ENCODE results near the gene ELMO3. TPM values are rescaled to one million over a fixed set of nuclear protein-coding genes. Genes with fewer than 3 reads are reported as not detected.
A peak's percentile ranks its signal among the peaks of the same experiment; 100 is the strongest.

Gene ELMO3
- total and polyA plus RNA-seq, 2 donors from 2014 or later = 24.2 to 33.1 TPM

GRCh38 chr16:67157106-67157748, 41.7 kb upstream of the ELMO3 start:
- H3K27me3 ChIP-seq (ENCODE audit: control insufficient read depth, insufficient read depth, low read length) = peaks cover 47% of the 10 kb centered on the region
- no peak overlapping the region for H3K27ac ChIP-seq (ENCODE audit: low read depth in 2 of 2, low read length in 2 of 2)
- no peaks in the 10 kb centered on the region for H3K9me3 ChIP-seq (ENCODE audit: control insufficient read depth in 2 of 3, insufficient read depth in 1 of 3, low read length in 3 of 3)
- intact Hi-C loops (cut with DNase I) = no loop called here
- no peak overlapping the region for H3K4me3 ChIP-seq (ENCODE audit: low read length in 3 of 3)
- TF ChIP-seq, protein P1, sequence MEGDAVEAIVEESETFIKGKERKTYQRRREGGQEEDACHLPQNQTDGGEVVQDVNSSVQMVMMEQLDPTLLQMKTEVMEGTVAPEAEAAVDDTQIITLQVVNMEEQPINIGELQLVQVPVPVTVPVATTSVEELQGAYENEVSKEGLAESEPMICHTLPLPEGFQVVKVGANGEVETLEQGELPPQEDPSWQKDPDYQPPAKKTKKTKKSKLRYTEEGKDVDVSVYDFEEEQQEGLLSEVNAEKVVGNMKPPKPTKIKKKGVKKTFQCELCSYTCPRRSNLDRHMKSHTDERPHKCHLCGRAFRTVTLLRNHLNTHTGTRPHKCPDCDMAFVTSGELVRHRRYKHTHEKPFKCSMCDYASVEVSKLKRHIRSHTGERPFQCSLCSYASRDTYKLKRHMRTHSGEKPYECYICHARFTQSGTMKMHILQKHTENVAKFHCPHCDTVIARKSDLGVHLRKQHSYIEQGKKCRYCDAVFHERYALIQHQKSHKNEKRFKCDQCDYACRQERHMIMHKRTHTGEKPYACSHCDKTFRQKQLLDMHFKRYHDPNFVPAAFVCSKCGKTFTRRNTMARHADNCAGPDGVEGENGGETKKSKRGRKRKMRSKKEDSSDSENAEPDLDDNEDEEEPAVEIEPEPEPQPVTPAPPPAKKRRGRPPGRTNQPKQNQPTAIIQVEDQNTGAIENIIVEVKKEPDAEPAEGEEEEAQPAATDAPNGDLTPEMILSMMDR (IDR thresholded peaks at IDR 0.05; ENCODE audit: borderline replicate concordance, extremely low read depth, insufficient read depth) = no peak
- FAIRE-seq (no peak), DNase-seq (peak in 1 of 5 donors; percentile 15)
- H3K36me3 ChIP-seq (ENCODE audit: control insufficient read depth in 2 of 3, insufficient read depth in 3 of 3, low read length in 3 of 3) = no peaks in the 10 kb centered on the region
- peaks cover 0 to 24% (median 6%) of the 10 kb centered on the region in 3 donors for H3K4me1 ChIP-seq (ENCODE audit: control insufficient read depth in 2 of 3, insufficient read depth in 2 of 3, low read depth in 1 of 3, low read length in 3 of 3)
- no peak overlapping the region for H3K9ac ChIP-seq (ENCODE audit: low read length in 3 of 3)

DNA sequence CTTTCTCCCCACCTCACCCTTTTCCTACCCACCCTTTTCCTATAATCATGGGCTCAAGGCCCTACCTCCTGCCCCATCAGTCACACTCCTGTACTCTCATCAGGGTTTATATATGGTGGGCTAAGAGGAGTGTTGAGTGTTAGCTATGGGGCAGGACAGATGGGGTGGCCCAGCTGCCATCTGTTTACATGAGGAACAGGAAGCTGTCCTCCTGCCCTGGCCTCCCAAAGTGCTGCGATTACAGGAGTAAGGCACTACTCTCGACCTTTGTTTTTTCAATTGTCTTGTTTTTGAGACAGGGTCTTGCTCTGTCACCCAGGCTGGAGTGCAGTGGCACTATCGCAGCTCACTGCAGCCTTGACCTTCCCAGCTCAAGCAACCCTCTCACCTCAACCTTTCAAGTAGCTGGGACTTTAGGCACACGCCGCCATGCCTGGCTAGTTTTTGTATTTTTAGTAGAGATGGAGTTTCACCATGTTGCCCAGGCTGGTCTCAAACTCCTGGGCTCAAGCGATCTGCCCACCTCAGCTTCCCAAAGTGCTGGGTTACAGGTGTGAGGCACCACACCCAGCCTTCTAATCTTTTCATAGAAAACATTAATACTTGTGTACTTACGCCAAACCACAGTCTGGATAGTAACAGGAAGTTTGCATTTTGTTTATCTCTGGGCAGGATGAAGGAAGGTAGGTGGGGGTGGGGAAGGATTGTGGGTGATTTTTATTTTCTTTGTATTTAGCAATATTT, 40.9 kb upstream of the ELMO3 start:
- H3K4me1 ChIP-seq (ENCODE audit: control insufficient read depth in 2 of 3, insufficient read depth in 2 of 3, low read depth in 1 of 3, low read length in 3 of 3) = peaks cover 0 to 32% (median 6%) of the 10 kb centered on the region in 3 donors

DNA sequence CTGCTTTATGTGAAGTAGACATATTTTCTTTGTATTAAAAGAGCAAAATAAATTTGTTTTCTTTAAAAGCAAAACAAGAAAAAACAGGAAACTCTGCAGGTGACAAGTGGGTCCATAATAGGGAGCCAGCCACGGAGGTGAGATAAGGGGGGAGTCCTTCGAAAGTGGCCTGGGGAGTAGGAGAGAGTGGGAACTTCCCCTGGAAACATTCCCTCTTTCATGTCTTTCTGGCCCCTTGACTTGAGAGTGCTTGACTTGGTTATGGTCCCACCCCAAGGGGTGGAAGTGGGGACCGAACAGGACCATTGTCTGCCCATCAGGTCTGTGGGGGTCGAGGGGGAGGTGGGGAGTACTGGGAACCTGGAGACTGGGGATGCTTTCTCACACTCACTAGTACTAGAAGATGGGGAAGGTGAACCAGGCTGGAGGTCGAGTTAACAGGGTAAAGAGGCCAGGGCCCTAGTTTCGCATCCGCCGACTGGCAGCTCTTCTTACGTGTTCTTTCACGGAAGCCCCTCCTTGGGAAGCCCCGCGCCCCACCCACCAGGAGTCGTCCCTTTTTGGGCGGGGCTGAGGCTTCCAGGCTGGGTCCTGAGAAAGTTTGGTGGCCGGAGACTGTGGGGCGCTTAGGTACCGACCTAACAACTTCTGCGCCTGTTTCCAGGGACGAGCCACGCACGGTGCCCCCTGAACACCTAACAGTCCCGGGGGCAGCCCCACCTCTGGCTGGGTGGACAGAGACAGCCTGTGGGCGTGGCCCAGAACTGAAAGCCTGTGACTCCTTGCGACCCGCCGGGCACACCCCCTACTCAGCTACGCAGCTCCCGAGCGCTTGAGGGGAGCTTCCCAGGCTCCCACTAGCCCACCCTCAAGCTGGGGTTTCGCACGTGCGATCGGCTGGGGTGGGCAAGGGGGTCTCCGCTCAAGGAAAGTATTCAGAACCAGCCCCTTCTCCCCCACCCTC, 40.0 kb upstream of the ELMO3 start:
- Histone ChIP-seq H3K9ac (ENCODE audit: low read length in 3 of 3) (peak overlapping the region in 2 of 3 donors; percentile 18 to 90), H3K4me3 (ENCODE audit: low read length in 3 of 3) (peak overlapping the region; percentile 33 to 88 (median 77)), H3K36me3 (ENCODE audit: control insufficient read depth in 2 of 3, insufficient read depth in 3 of 3, low read length in 3 of 3) (no peaks in the 10 kb centered on the region), H3K27me3 (ENCODE audit: control insufficient read depth, insufficient read depth, low read length) (peaks cover 54% of the 10 kb centered on the region), H3K27ac (ENCODE audit: low read depth in 2 of 2, low read length in 2 of 2) (peak overlapping the region; percentile 8 to 67), H3K9me3 (ENCODE audit: control insufficient read depth in 2 of 3, insufficient read depth in 1 of 3, low read length in 3 of 3) (no peaks in the 10 kb centered on the region), H3K4me1 (ENCODE audit: control insufficient read depth in 2 of 3, insufficient read depth in 2 of 3, low read depth in 1 of 3, low read length in 3 of 3) (peaks cover 0 to 40% (median 6%) of the 10 kb centered on the region in 3 donors)
- intact Hi-C loops (cut with DNase I) = no loop called here
- TF ChIP-seq, protein P1 (IDR thresholded peaks at IDR 0.05; ENCODE audit: borderline replicate concordance, extremely low read depth, insufficient read depth) = no peak
- DNase-seq (peak in 4 of 5 donors; percentile 10 to 91 (median 61)), FAIRE-seq (no peak)

More for the DNA sequence above, 40.9 kb upstream of the ELMO3 start:
- intact Hi-C loops (cut with DNase I) = no loop called here
- FAIRE-seq = no peak
- H3K9me3 ChIP-seq (ENCODE audit: control insufficient read depth in 2 of 3, insufficient read depth in 1 of 3, low read length in 3 of 3) = no peaks in the 10 kb centered on the region
- peak in 1 of 5 donors; percentile 40 for DNase-seq
- H3K27me3 ChIP-seq (ENCODE audit: control insufficient read depth, insufficient read depth, low read length) = peaks cover 54% of the 10 kb centered on the region
- H3K36me3 ChIP-seq (ENCODE audit: control insufficient read depth in 2 of 3, insufficient read depth in 3 of 3, low read length in 3 of 3) = no peaks in the 10 kb centered on the region
- H3K27ac ChIP-seq (ENCODE audit: low read depth in 2 of 2, low read length in 2 of 2) = no peak overlapping the region
- no peak overlapping the region for H3K9ac ChIP-seq (ENCODE audit: low read length in 3 of 3)
- no peak overlapping the region for H3K4me3 ChIP-seq (ENCODE audit: low read length in 3 of 3)
- TF ChIP-seq, protein P1 (IDR thresholded peaks at IDR 0.05; ENCODE audit: borderline replicate concordance, extremely low read depth, insufficient read depth) = no peak
